ENCODE measurements around the gene GPHN. TPM values are rescaled to one million over a fixed set of nuclear protein-coding genes. Genes with fewer than 3 reads are reported as not detected.

GPHN gene
- total RNA-seq, 2 experiments from 2014 or later: 10.0 to 10.7 TPM

DNA sequence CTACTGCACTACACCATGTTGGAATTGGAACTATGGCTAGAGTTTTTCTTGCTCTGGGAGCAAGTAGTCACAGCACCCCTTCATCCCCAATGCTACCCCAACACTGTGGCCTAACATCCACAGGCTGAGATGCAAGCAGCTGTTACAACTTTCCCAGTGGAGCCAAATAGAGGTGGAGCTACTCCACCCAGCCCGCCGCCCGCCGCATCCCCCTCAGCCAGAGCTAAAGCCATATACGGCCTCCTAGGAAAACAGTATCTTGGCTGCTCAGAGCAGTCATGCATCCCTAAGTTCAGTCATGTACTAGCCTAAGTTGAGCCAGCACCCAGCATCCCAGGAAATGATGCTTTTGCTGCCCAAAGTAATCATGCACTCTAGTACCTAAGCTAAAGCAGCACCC lies 664.1 kb downstream of the GPHN start:
- no peak overlapping the region for H3K4me3 ChIP-seq (ENCODE audit: low read length)
- H3K4me1 ChIP-seq (ENCODE audit: insufficient read depth, low read length): no peaks in the 10 kb centered on the region
- peaks cover 14% of the 10 kb centered on the region in 2 experiments for H3K9me3 ChIP-seq (ENCODE audit: control insufficient read depth in 1 of 2, insufficient read depth in 1 of 2, low read length in 2 of 2)
- no peak for TF ChIP-seq CTCF (IDR thresholded peaks at IDR 0.05)
- H3K36me3 ChIP-seq (ENCODE audit: insufficient read depth, low read length): no peaks in the 10 kb centered on the region
- no peak for DNase-seq
- Mint-ChIP-seq H3K27ac (no peak overlapping the region), H3K36me3 (ENCODE audit: low read depth) (peaks cover 75% of the 10 kb centered on the region), H3K4me3 (no peak overlapping the region), H3K27me3 (no peaks in the 10 kb centered on the region), H3K4me1 (ENCODE audit: low read depth) (no peaks in the 10 kb centered on the region), H3K9me3 (peaks cover 11% of the 10 kb centered on the region)
- ChIA-PET POLR2A (no interaction called here), CTCF (no interaction called here)
- H3K27me3 ChIP-seq (ENCODE audit: control insufficient read depth in 1 of 2, insufficient read depth in 2 of 2, low read length in 2 of 2): no peaks in the 10 kb centered on the region
- intact Hi-C loops (cut with DNase I, micrococcal nuclease): no loop called here
- no peak for ATAC-seq (ENCODE audit: poor library complexity)
- H3K27ac ChIP-seq (ENCODE audit: low read depth in 1 of 2, low read length in 2 of 2): no peak overlapping the region

DNA sequence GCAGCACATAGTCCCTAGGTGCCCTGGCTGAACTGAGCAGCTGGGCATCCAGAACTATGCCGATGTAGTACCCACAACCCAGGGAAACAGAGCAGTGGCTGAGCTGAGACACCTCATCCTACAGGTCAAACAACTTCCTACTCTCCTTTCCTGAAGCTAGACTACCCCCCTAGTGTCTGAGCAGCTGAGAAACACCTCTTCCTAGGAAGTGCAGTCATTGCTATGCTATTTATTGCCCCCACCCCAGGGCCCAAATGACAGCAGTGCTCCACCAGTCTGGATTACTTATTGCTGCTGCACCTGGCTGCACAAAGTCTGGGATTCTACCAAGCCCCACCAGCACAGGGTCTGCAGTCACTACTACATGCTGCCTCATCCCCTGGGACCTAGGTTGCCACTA lies 664.6 kb downstream of the GPHN start:
- Mint-ChIP-seq H3K27ac (no peak overlapping the region), H3K27me3 (no peaks in the 10 kb centered on the region), H3K36me3 (ENCODE audit: low read depth) (peaks cover 80% of the 10 kb centered on the region), H3K4me1 (ENCODE audit: low read depth) (no peaks in the 10 kb centered on the region), H3K4me3 (no peak overlapping the region), H3K9me3 (peaks cover 13% of the 10 kb centered on the region)
- H3K27ac ChIP-seq (ENCODE audit: low read depth in 1 of 2, low read length in 2 of 2): no peak overlapping the region
- ChIA-PET POLR2A (no interaction called here), CTCF (no interaction called here)
- peaks cover 14% of the 10 kb centered on the region in 2 experiments for H3K9me3 ChIP-seq (ENCODE audit: control insufficient read depth in 1 of 2, insufficient read depth in 1 of 2, low read length in 2 of 2)
- no peak overlapping the region for H3K4me3 ChIP-seq (ENCODE audit: low read length)
- no peaks in the 10 kb centered on the region for H3K36me3 ChIP-seq (ENCODE audit: insufficient read depth, low read length)
- no peak for TF ChIP-seq CTCF (IDR thresholded peaks at IDR 0.05)
- DNase-seq: no peak
- H3K4me1 ChIP-seq (ENCODE audit: insufficient read depth, low read length): no peaks in the 10 kb centered on the region
- intact Hi-C loops (cut with DNase I, micrococcal nuclease): no loop called here
- H3K27me3 ChIP-seq (ENCODE audit: control insufficient read depth in 1 of 2, insufficient read depth in 2 of 2, low read length in 2 of 2): no peaks in the 10 kb centered on the region
- ATAC-seq (ENCODE audit: poor library complexity): no peak

DNA sequence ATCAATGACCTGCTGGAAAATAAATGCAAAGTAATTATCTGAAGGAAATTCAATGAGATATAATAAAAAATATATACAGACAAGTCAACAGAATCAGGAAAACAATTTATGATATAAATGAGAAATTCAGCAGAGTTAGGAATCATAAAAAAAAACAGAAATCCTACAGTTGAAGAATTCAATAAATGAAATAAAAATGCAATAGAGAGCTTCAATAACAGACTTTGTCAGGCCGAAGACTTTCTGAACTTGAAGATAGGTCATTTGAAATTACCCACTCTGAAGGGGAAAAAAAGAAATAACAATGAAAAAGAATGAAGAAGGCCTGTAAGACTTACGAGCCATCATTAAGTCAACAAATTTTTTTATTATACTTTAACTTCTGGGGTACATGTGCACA lies 665.8 kb downstream of the GPHN start:
- no peaks in the 10 kb centered on the region for H3K27me3 Mint-ChIP-seq
- peaks cover 15 to 20% of the 10 kb centered on the region in 2 experiments for H3K9me3 ChIP-seq (ENCODE audit: control insufficient read depth in 1 of 2, insufficient read depth in 1 of 2, low read length in 2 of 2)
- peaks cover 13% of the 10 kb centered on the region for H3K9me3 Mint-ChIP-seq
- no peaks in the 10 kb centered on the region for H3K27me3 ChIP-seq (ENCODE audit: control insufficient read depth in 1 of 2, insufficient read depth in 2 of 2, low read length in 2 of 2)
- no peak for DNase-seq
- H3K4me3 ChIP-seq (ENCODE audit: low read length): no peak overlapping the region
- intact Hi-C loops (cut with DNase I, micrococcal nuclease): no loop called here
- H3K27ac Mint-ChIP-seq: no peak overlapping the region
- ChIA-PET POLR2A (no interaction called here), CTCF (no interaction called here)
- no peaks in the 10 kb centered on the region for H3K4me1 Mint-ChIP-seq (ENCODE audit: low read depth)
- peaks cover 89% of the 10 kb centered on the region for H3K36me3 Mint-ChIP-seq (ENCODE audit: low read depth)
- TF ChIP-seq CTCF (IDR thresholded peaks at IDR 0.05): no peak
- H3K4me1 ChIP-seq (ENCODE audit: insufficient read depth, low read length): no peaks in the 10 kb centered on the region
- no peaks in the 10 kb centered on the region for H3K36me3 ChIP-seq (ENCODE audit: insufficient read depth, low read length)
- H3K27ac ChIP-seq (ENCODE audit: low read depth in 1 of 2, low read length in 2 of 2): no peak overlapping the region
- no peak for ATAC-seq (ENCODE audit: poor library complexity)
- H3K4me3 Mint-ChIP-seq: no peak overlapping the region
